NCI-H2227 (cell line): Measurements from ENCODE around the gene PLXNC1.

Experiments used
- DNase-seq: peaks from one replicate; lab custom pipeline; 2025; ENCODE audit not compliant: unreplicated experiment; lab: John Stamatoyannopoulos, UW

PLXNC1 gene

GRCh38 chr12:94229902-94230301 lies 81.5 kb downstream of the PLXNC1 start:
- no peak for DNase-seq

- no peak for DNase-seq
Measured at GRCh38 chr12:94230357-94230905, 82.1 kb downstream of the PLXNC1 start.

GRCh38 chr12:94231709-94232108 lies 83.3 kb downstream of the PLXNC1 start:
- DNase-seq = no peak

- no peak for DNase-seq
Measured at GRCh38 chr12:94235848-94236247, 87.5 kb downstream of the PLXNC1 start.

GRCh38 chr12:94239332-94239993 lies 91.1 kb downstream of the PLXNC1 start:
- no peak for DNase-seq

- DNase-seq = no peak
Measured at GRCh38 chr12:94240171-94240570, 91.8 kb downstream of the PLXNC1 start.

- DNase-seq = peak; percentile 13
Measured at GRCh38 chr12:94242901-94243300, 94.5 kb downstream of the PLXNC1 start.

GRCh38 chr12:94244165-94245133 lies 96.1 kb downstream of the PLXNC1 start:
- no peak for DNase-seq

GRCh38 chr12:94245631-94246383 lies 97.4 kb downstream of the PLXNC1 start:
- DNase-seq = peak; percentile 29

- DNase-seq = no peak
Measured at GRCh38 chr12:94247246-94247645, 98.9 kb downstream of the PLXNC1 start.

- DNase-seq = no peak
Measured at GRCh38 chr12:94248582-94248981, 100.2 kb downstream of the PLXNC1 start.

GRCh38 chr12:94250130-94250529 lies 101.8 kb downstream of the PLXNC1 start:
- DNase-seq = no peak

GRCh38 chr12:94254270-94254669 lies 105.9 kb downstream of the PLXNC1 start:
- no peak for DNase-seq

GRCh38 chr12:94255006-94255405 lies 106.6 kb downstream of the PLXNC1 start:
- no peak for DNase-seq

GRCh38 chr12:94255428-94255827 lies 107.1 kb downstream of the PLXNC1 start:
- no peak for DNase-seq

GRCh38 chr12:94258593-94258992 lies 110.2 kb downstream of the PLXNC1 start:
- DNase-seq = no peak

GRCh38 chr12:94260017-94260416 lies 111.6 kb downstream of the PLXNC1 start:
- no peak for DNase-seq

GRCh38 chr12:94260717-94261116 lies 112.3 kb downstream of the PLXNC1 start:
- no peak for DNase-seq

GRCh38 chr12:94261119-94261518 lies 112.7 kb downstream of the PLXNC1 start:
- DNase-seq = no peak

GRCh38 chr12:94261786-94262185 lies 113.4 kb downstream of the PLXNC1 start:
- no peak for DNase-seq
